HUES6 (cell line): ENCODE measurements around the gene MAML3.

Source experiments
- H3K27ac ChIP-seq: 2 replicates; pipeline ENCODE4 v1.7.0; 2013; ENCODE audit warnings: low read depth, mild to moderate bottlenecking, low read length, inconsistent platforms
- H3K27me3 ChIP-seq: 2 replicates; pipeline ENCODE4 v1.6.1; 2013; ENCODE audit warnings: low read length; ENCODE audit not compliant: control insufficient read depth, insufficient read depth
- H3K36me3 ChIP-seq: 2 replicates; pipeline ENCODE4 v1.6.1; 2013; ENCODE audit warnings: low read length; ENCODE audit not compliant: control insufficient read depth, insufficient read depth
- H3K4me1 ChIP-seq: 2 replicates; pipeline ENCODE4 v1.6.1; 2013; ENCODE audit warnings: low read length; ENCODE audit not compliant: control insufficient read depth, insufficient read depth
- H3K4me3 ChIP-seq: 2 replicates; pipeline ENCODE4 v1.5.1; 2013; ENCODE audit warnings: low read depth, low read length
- H3K9ac ChIP-seq: one replicate; pipeline ENCODE4 v1.6.1; 2013; ENCODE audit warnings: mild to moderate bottlenecking, low read length
- H3K9me3 ChIP-seq: 2 replicates; pipeline ENCODE4 v1.6.1; 2013; ENCODE audit warnings: low read depth, low read length; ENCODE audit not compliant: control insufficient read depth, insufficient read depth

The MAML3 gene

GRCh38 chr4:139859876-139860275 is 294.1 kb downstream of the MAML3 start:
- Histone ChIP-seq H3K27me3 (no peaks in the 10 kb centered on the region), H3K9me3 (no peaks in the 10 kb centered on the region), H3K27ac (no peak overlapping the region), H3K4me3 (no peak overlapping the region), H3K36me3 (no peaks in the 10 kb centered on the region), H3K9ac (no peak overlapping the region), H3K4me1 (peaks cover 24% of the 10 kb centered on the region)

GRCh38 chr4:139858436-139859205 is 295.4 kb downstream of the MAML3 start:
- no peaks in the 10 kb centered on the region for H3K9me3 ChIP-seq
- H3K27ac ChIP-seq: no peak overlapping the region
- no peaks in the 10 kb centered on the region for H3K27me3 ChIP-seq
- no peak overlapping the region for H3K9ac ChIP-seq
- H3K36me3 ChIP-seq: no peaks in the 10 kb centered on the region
- no peak overlapping the region for H3K4me3 ChIP-seq
- peaks cover 36% of the 10 kb centered on the region for H3K4me1 ChIP-seq

- no peak overlapping the region for H3K27ac ChIP-seq
These were observed 296.0 kb downstream of the MAML3 start for GRCh38 chr4:139857977-139858376.

GRCh38 chr4:139857021-139857420 is 297.0 kb downstream of the MAML3 start:
- Histone ChIP-seq H3K36me3 (no peaks in the 10 kb centered on the region), H3K4me3 (no peak overlapping the region), H3K9ac (no peak overlapping the region), H3K4me1 (peaks cover 48% of the 10 kb centered on the region), H3K27ac (no peak overlapping the region), H3K9me3 (no peaks in the 10 kb centered on the region), H3K27me3 (no peaks in the 10 kb centered on the region)

More at GRCh38 chr4:139857977-139858376, 296.0 kb downstream of the MAML3 start:
- Histone ChIP-seq H3K36me3 (no peaks in the 10 kb centered on the region), H3K9ac (no peak overlapping the region), H3K9me3 (no peaks in the 10 kb centered on the region), H3K4me1 (peaks cover 43% of the 10 kb centered on the region), H3K27me3 (no peaks in the 10 kb centered on the region), H3K4me3 (no peak overlapping the region)

- no peak overlapping the region for H3K4me3 ChIP-seq
- H3K27ac ChIP-seq: no peak overlapping the region
- H3K36me3 ChIP-seq: no peaks in the 10 kb centered on the region
- no peaks in the 10 kb centered on the region for H3K27me3 ChIP-seq
- no peak overlapping the region for H3K9ac ChIP-seq
- no peaks in the 10 kb centered on the region for H3K9me3 ChIP-seq
- H3K4me1 ChIP-seq: peaks cover 57% of the 10 kb centered on the region
These were observed 299.1 kb downstream of the MAML3 start for GRCh38 chr4:139854668-139855403.

GRCh38 chr4:139853309-139853708 is 300.7 kb downstream of the MAML3 start:
- Histone ChIP-seq H3K36me3 (no peaks in the 10 kb centered on the region), H3K4me1 (peaks cover 63% of the 10 kb centered on the region), H3K4me3 (no peak overlapping the region), H3K27ac (no peak overlapping the region), H3K27me3 (no peaks in the 10 kb centered on the region), H3K9ac (no peak overlapping the region), H3K9me3 (no peaks in the 10 kb centered on the region)

- Histone ChIP-seq H3K4me1 (peaks cover 67% of the 10 kb centered on the region), H3K9ac (no peak overlapping the region), H3K4me3 (no peak overlapping the region), H3K9me3 (no peaks in the 10 kb centered on the region), H3K27me3 (no peaks in the 10 kb centered on the region), H3K36me3 (no peaks in the 10 kb centered on the region), H3K27ac (no peak overlapping the region)
These were observed 301.2 kb downstream of the MAML3 start for GRCh38 chr4:139852612-139853269.

GRCh38 chr4:139851639-139852038 is 302.3 kb downstream of the MAML3 start:
- no peak overlapping the region for H3K4me3 ChIP-seq
- H3K4me1 ChIP-seq: peaks cover 65% of the 10 kb centered on the region
- no peak overlapping the region for H3K27ac ChIP-seq
- no peaks in the 10 kb centered on the region for H3K27me3 ChIP-seq
- H3K36me3 ChIP-seq: no peaks in the 10 kb centered on the region
- no peak overlapping the region for H3K9ac ChIP-seq
- H3K9me3 ChIP-seq: no peaks in the 10 kb centered on the region

- no peak overlapping the region for H3K4me3 ChIP-seq
- no peak overlapping the region for H3K27ac ChIP-seq
- H3K27me3 ChIP-seq: no peaks in the 10 kb centered on the region
- no peaks in the 10 kb centered on the region for H3K36me3 ChIP-seq
- peaks cover 60% of the 10 kb centered on the region for H3K4me1 ChIP-seq
- H3K9ac ChIP-seq: no peak overlapping the region
- H3K9me3 ChIP-seq: no peaks in the 10 kb centered on the region
These were observed 302.9 kb downstream of the MAML3 start for GRCh38 chr4:139851133-139851532.

GRCh38 chr4:139849219-139849618 is 304.8 kb downstream of the MAML3 start:
- Histone ChIP-seq H3K36me3 (no peaks in the 10 kb centered on the region), H3K4me3 (no peak overlapping the region), H3K9ac (no peak overlapping the region), H3K27me3 (no peaks in the 10 kb centered on the region), H3K4me1 (peaks cover 47% of the 10 kb centered on the region), H3K27ac (no peak overlapping the region), H3K9me3 (no peaks in the 10 kb centered on the region)

- Histone ChIP-seq H3K27ac (no peak overlapping the region), H3K36me3 (no peaks in the 10 kb centered on the region), H3K4me1 (peaks cover 36% of the 10 kb centered on the region), H3K9ac (no peak overlapping the region), H3K4me3 (no peak overlapping the region), H3K9me3 (no peaks in the 10 kb centered on the region), H3K27me3 (no peaks in the 10 kb centered on the region)
These were observed 306.0 kb downstream of the MAML3 start for GRCh38 chr4:139848028-139848427.
